HFFc6 (cell line): ENCODE data around the gene SPG11. TPM values are rescaled to one million over a fixed set of nuclear protein-coding genes. Genes with fewer than 3 reads are reported as not detected.

ENCODE experiments used
- DNase-seq: peaks from one replicate; pipeline ENCODE4 v3.0.0-alpha.2; 2018
- H3K27ac Mint-ChIP-seq: 2 replicates; pipeline ENCODE4 v1.8.0; 2020; ENCODE audit warnings: mild to moderate bottlenecking, mixed read lengths
- H3K27me3 Mint-ChIP-seq: 2 replicates; pipeline ENCODE4 v1.8.0; 2021; ENCODE audit warnings: mild to moderate bottlenecking, moderate library complexity, mixed read lengths; ENCODE audit not compliant: insufficient read depth
- H3K36me3 Mint-ChIP-seq: 2 replicates; pipeline ENCODE4 v1.8.0; 2021; ENCODE audit warnings: low read depth, mixed read lengths
- H3K4me1 Mint-ChIP-seq: 2 replicates; pipeline ENCODE4 v1.8.0; 2020; ENCODE audit warnings: low read depth, mixed read lengths
- H3K4me3 Mint-ChIP-seq: 2 replicates; pipeline ENCODE4 v1.8.0; 2020; ENCODE audit warnings: mild to moderate bottlenecking, moderate library complexity, mixed read lengths
- H3K9me3 Mint-ChIP-seq: 2 replicates; pipeline ENCODE4 v1.8.0; 2020; ENCODE audit warnings: mild to moderate bottlenecking, mixed read lengths
- total RNA-seq, 6 experiments: library from RNA; stranded (reverse); fragmentation: NEBNext Ultra II Directional; extraction: Animal tissue kit (Norgen Biotek cat#: 25700); gene quantifications; 2 replicates in 1 of 6; 3 replicates in 5 of 6; pipeline ENCODE4 v1.2.3, GENCODE V29; 2021
- TF ChIP-seq, protein P1 (sequence below): fragments of 200-600 bp; sonication (generic); IDR thresholded peaks from 2 replicates; pipeline ENCODE4 v1.5.0; 2021; ENCODE audit warnings: antibody characterized with exemption, mild to moderate bottlenecking

The SPG11 gene
- total RNA-seq, 6 experiments from 2014 or later = 28.0 to 34.1 (median 31.2) TPM

- Mint-ChIP-seq H3K27ac (no peak overlapping the region), H3K4me3 (no peak overlapping the region), H3K4me1 (peaks cover 16% of the 10 kb centered on the region), H3K9me3 (no peaks in the 10 kb centered on the region), H3K36me3 (peaks cover 17% of the 10 kb centered on the region), H3K27me3 (no peaks in the 10 kb centered on the region)
- no peak for DNase-seq
- TF ChIP-seq, protein P1, sequence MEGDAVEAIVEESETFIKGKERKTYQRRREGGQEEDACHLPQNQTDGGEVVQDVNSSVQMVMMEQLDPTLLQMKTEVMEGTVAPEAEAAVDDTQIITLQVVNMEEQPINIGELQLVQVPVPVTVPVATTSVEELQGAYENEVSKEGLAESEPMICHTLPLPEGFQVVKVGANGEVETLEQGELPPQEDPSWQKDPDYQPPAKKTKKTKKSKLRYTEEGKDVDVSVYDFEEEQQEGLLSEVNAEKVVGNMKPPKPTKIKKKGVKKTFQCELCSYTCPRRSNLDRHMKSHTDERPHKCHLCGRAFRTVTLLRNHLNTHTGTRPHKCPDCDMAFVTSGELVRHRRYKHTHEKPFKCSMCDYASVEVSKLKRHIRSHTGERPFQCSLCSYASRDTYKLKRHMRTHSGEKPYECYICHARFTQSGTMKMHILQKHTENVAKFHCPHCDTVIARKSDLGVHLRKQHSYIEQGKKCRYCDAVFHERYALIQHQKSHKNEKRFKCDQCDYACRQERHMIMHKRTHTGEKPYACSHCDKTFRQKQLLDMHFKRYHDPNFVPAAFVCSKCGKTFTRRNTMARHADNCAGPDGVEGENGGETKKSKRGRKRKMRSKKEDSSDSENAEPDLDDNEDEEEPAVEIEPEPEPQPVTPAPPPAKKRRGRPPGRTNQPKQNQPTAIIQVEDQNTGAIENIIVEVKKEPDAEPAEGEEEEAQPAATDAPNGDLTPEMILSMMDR = no peak
These were observed 4.4 kb downstream of the SPG11 start for GRCh38 chr15:44659056-44659455.

GRCh38 chr15:44657378-44657777 is 6.1 kb downstream of the SPG11 start:
- H3K4me1 Mint-ChIP-seq = peaks cover 11% of the 10 kb centered on the region
- peaks cover 17% of the 10 kb centered on the region for H3K36me3 Mint-ChIP-seq
- DNase-seq = no peak
- no peaks in the 10 kb centered on the region for H3K27me3 Mint-ChIP-seq
- no peak overlapping the region for H3K27ac Mint-ChIP-seq
- TF ChIP-seq, protein P1 = no peak
- H3K9me3 Mint-ChIP-seq = no peaks in the 10 kb centered on the region
- H3K4me3 Mint-ChIP-seq = no peak overlapping the region

DNA sequence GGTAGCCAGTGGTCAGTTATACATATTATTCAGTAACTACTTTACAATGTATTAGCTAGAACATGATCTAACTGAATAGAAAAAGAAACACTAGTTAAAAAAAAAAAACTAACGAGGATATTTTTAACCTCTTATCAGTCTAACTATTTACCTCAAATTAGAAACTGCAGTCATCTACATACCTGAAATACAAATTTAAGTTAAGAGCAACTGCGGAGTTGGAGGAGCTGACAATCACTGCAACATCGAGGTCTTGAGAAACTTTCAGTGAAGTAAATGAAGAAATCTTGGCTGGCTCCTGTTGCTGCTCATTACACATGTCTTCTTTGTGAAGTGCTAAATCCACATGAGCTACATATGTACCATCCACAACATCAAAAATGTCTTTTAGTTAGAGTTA is 6.5 kb downstream of the SPG11 start:
- DNase-seq = no peak
- H3K4me1 Mint-ChIP-seq = peaks cover 9% of the 10 kb centered on the region
- H3K27me3 Mint-ChIP-seq = no peaks in the 10 kb centered on the region
- H3K9me3 Mint-ChIP-seq = no peaks in the 10 kb centered on the region
- no peak overlapping the region for H3K4me3 Mint-ChIP-seq
- no peak overlapping the region for H3K27ac Mint-ChIP-seq
- peaks cover 17% of the 10 kb centered on the region for H3K36me3 Mint-ChIP-seq
- TF ChIP-seq, protein P1 = no peak

- H3K27ac Mint-ChIP-seq = no peak overlapping the region
- H3K27me3 Mint-ChIP-seq = no peaks in the 10 kb centered on the region
- H3K9me3 Mint-ChIP-seq = no peaks in the 10 kb centered on the region
- TF ChIP-seq, protein P1 = no peak
- peaks cover 22% of the 10 kb centered on the region for H3K36me3 Mint-ChIP-seq
- DNase-seq = no peak
- peaks cover 5% of the 10 kb centered on the region; the same call in 1 of the 2 replicates for H3K4me1 Mint-ChIP-seq
- no peak overlapping the region for H3K4me3 Mint-ChIP-seq
These were observed 7.2 kb downstream of the SPG11 start for GRCh38 chr15:44656298-44656697.

DNA sequence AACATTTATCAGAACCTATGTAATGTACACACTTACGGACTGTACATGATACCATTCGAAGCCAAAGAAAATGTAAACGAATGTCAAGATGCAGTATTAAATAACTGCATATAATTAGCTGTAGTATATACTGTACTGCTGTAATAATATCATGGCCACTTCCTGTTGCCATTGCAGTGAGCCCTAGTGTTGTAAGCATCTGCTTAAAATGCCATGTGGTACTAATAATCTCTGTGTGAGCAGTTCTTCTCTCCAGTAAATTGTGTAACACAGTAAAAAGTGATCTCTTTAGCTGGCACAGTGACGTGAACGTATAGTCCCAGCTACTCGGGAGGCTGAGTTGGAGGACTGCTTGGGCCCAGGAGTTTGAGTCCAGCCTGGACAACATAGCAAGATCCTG is 8.6 kb downstream of the SPG11 start:
- Mint-ChIP-seq H3K36me3 (peaks cover 25% of the 10 kb centered on the region), H3K27me3 (no peaks in the 10 kb centered on the region), H3K27ac (no peak overlapping the region; the same call in 1 of the 2 replicates), H3K4me3 (no peak overlapping the region), H3K4me1 (no peaks in the 10 kb centered on the region), H3K9me3 (no peaks in the 10 kb centered on the region)
- TF ChIP-seq, protein P1 = no peak
- DNase-seq = peak; percentile 25

DNA sequence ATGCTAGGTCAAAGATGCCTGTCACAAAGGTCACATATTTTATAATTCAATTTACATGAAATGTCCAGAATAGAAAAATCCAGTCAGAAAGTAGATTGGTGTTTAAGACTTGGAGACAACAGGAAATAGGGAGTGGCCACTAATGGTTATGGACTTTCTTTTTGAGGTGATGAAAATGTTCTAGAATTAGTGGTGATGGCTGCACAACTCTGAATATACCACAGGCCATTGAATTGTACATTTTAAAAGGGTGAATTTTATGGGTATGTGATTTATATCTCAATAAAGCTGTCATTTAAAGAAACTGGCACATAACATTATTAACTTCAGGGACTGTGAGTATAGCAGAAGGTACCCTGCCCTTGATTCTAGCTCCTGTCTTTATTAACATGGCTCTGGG is 15.8 kb downstream of the SPG11 start:
- Mint-ChIP-seq H3K9me3 (peaks cover 6% of the 10 kb centered on the region; the same call in 1 of the 2 replicates), H3K27me3 (no peaks in the 10 kb centered on the region), H3K27ac (no peak overlapping the region), H3K4me1 (peaks cover 8% of the 10 kb centered on the region), H3K36me3 (peaks cover 37% of the 10 kb centered on the region), H3K4me3 (no peak overlapping the region)
- DNase-seq = no peak
- TF ChIP-seq, protein P1 = no peak
